Measurements from ENCODE around the gene NFIA. TPM values are rescaled to one million over a fixed set of nuclear protein-coding genes. Genes with fewer than 3 reads are reported as not detected.

NFIA gene
- total and polyA plus RNA-seq, 2 of the 13 experiments (the other 11 are each of a cell fraction or from before 2014, with no cell fraction given): 14.7 to 28.5 TPM

DNA sequence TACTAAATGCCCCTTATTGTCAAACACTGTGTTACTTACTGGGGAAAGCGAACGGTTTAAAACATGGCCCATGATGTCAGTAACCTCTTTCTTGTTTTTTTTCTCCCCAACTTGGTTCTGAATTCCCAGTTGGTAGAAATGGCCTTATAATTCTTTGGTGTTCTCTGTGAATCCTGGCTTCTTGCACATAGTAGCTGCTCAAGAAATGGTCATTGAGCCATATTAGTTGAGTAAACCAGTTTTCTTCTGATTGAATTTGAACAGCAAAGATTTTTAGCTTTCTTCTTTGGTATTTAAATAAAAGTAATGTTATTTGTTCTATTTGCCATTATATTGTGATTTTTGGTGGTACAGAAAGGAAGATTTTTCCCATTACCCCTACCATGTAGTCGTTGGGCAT, 87.3 kb downstream of the NFIA start:
- ATAC-seq (no peak), DNase-seq (ENCODE audit: low spot score) (no peak), FAIRE-seq (no peak)
- CTCF ChIA-PET (ENCODE audit: low intra/inter-chr PET ratio, low total read pairs): no interaction called here
- in situ Hi-C loops (cut with HindIII; ENCODE audit: extremely low pct_ligation_motif_present, low pct_unique_long_range_greater_than_20kb): no loop called here
- POLR2A ChIA-PET: interaction anchor here (0.8 to 1.3 kb wide), 2 partner anchors 10 to 119 kb away, joined by 3 read pairs; no protein-coding TSS in a partner anchor
- H4K20me1 ChIP-seq (ENCODE audit: insufficient read depth, low read length): no peaks in the 10 kb centered on the region; the same call in 1 of the 2 replicates
- H3K79me2 ChIP-seq (ENCODE audit: insufficient read depth, low read length): peaks cover 95% of the 10 kb centered on the region
- intact Hi-C loops (cut with micrococcal nuclease; ENCODE audit: unreplicated experiment): no loop called here
- no peak overlapping the region for H2AFZ ChIP-seq (ENCODE audit: low read length)
- WGBS (ENCODE audit: low lambda C conversion rate): 96% methylated on average over 3 of the region's 3 CpGs
- no peak overlapping the region for H3K4me2 ChIP-seq (ENCODE audit: low read depth, low read length)
- BruUV-seq (replicated peaks): no TSS peak
- no peak overlapping the region for H3K27ac ChIP-seq (ENCODE audit: extremely low read length, insufficient read depth, low read length)
- peaks cover 4 to 11% of the 10 kb centered on the region in 2 experiments; a peak in 1 of 5 replicates for H3K36me3 ChIP-seq (replicated peaks in 1 of 2; ENCODE audit: control insufficient read depth in 1 of 2, insufficient read depth in 2 of 2, low read length in 2 of 2)
- H3K27me3 ChIP-seq (ENCODE audit: control insufficient read depth in 1 of 2, insufficient read depth in 2 of 2, low read length in 2 of 2): no peaks in the 10 kb centered on the region
- H3K4me1 ChIP-seq (ENCODE audit: insufficient read depth, low read length): peaks cover 51% of the 10 kb centered on the region
- H3K9me3 ChIP-seq (ENCODE audit: low read length): no peaks in the 10 kb centered on the region
- H3K4me3 ChIP-seq (replicated peaks in 1 of 3; ENCODE audit: insufficient read depth in 1 of 3, low read depth in 2 of 3, low read length in 3 of 3): no peak overlapping the region
- no peak overlapping the region for H3K9ac ChIP-seq (ENCODE audit: insufficient read depth, low read depth, low read length)
- no peak for TF ChIP-seq ZMYM4 (CRISPR knock-in tag; IDR thresholded peaks at IDR 0.05)
- TF ChIP-seq ZNF281 (CRISPR knock-in tag; IDR thresholded peaks at IDR 0.05; ENCODE audit: borderline replicate concordance): no peak
- TF ChIP-seq MTF2 (CRISPR knock-in tag; IDR thresholded peaks at IDR 0.05; ENCODE audit: borderline replicate concordance): no peak
- TF ChIP-seq JUN (CRISPR knock-in tag; IDR thresholded peaks at IDR 0.05): no peak
- TF ChIP-seq AGO1 (IDR thresholded peaks at IDR 0.05; ENCODE audit: low read depth, low read length, poor library complexity, severe bottlenecking): no peak
- TF ChIP-seq SP4 (CRISPR knock-in tag; IDR thresholded peaks at IDR 0.05): no peak
- no peak for TF ChIP-seq CHCHD3 (CRISPR knock-in tag; IDR thresholded peaks at IDR 0.05)
- TF ChIP-seq, protein P1, sequence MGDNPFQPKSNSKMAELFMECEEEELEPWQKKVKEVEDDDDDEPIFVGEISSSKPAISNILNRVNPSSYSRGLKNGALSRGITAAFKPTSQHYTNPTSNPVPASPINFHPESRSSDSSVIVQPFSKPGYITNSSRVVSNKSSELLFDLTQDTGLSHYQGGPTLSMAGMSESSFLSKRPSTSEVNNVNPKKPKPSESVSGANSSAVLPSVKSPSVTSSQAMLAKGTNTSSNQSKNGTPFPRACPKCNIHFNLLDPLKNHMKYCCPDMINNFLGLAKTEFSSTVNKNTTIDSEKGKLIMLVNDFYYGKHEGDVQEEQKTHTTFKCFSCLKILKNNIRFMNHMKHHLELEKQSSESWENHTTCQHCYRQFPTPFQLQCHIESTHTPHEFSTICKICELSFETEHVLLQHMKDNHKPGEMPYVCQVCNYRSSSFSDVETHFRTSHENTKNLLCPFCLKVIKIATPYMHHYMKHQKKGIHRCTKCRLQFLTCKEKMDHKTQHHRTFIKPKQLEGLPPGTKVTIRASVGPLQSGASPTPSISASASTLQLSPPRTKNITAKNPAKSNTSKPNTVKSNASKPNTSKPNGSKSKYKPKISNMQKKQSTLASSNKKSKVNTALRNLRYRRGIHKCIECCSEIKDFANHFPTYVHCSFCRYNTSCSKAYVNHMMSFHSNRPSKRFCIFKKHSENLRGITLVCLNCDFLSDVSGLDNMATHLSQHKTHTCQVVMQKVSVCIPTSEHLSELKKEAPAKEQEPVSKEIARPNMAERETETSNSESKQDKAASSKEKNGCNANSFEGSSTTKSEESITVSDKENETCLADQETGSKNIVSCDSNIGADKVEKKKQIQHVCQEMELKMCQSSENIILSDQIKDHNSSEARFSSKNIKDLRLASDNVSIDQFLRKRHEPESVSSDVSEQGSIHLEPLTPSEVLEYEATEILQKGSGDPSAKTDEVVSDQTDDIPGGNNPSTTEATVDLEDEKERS (CRISPR knock-in tag; IDR thresholded peaks at IDR 0.05): no peak
- no peak for TF ChIP-seq TOPORS (CRISPR knock-in tag; IDR thresholded peaks at IDR 0.05)
- TF ChIP-seq ZNF784 (CRISPR knock-in tag; IDR thresholded peaks at IDR 0.05; ENCODE audit: borderline replicate concordance): no peak
- no peak for TF ChIP-seq ADNP (CRISPR knock-in tag; IDR thresholded peaks at IDR 0.05)
- TF ChIP-seq FOXM1 (CRISPR knock-in tag; IDR thresholded peaks at IDR 0.05): no peak
- TF ChIP-seq ZNF251 (CRISPR knock-in tag; IDR thresholded peaks at IDR 0.05): no peak
- TF ChIP-seq, protein P2, sequence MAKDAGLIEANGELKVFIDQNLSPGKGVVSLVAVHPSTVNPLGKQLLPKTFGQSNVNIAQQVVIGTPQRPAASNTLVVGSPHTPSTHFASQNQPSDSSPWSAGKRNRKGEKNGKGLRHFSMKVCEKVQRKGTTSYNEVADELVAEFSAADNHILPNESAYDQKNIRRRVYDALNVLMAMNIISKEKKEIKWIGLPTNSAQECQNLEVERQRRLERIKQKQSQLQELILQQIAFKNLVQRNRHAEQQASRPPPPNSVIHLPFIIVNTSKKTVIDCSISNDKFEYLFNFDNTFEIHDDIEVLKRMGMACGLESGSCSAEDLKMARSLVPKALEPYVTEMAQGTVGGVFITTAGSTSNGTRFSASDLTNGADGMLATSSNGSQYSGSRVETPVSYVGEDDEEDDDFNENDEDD (CRISPR knock-in tag; IDR thresholded peaks at IDR 0.05; ENCODE audit: borderline replicate concordance): no peak
